Left kidney (tissue), 2 donors: ENCODE data around the gene SALL3. TPM values are rescaled to one million over a fixed set of nuclear protein-coding genes. Genes with fewer than 3 reads are reported as not detected.

Experiments used
- DNase-seq: peaks from one replicate; pipeline ENCODE4 v3.0.0-alpha.2; 2013
- polyA plus RNA-seq: library from polyadenylated mRNA; unstranded; fragments of 120-200 nt; gene quantifications from one replicate; pipeline ENCODE4 v1.2.1, GENCODE V29; 2013; ENCODE audit not compliant: insufficient read length

SALL3 gene
- polyA plus RNA-seq, 1 donor, result 9.6 TPM

GRCh38 chr18:78980777-78981380 is 1.3 kb downstream of the SALL3 start:
- no peak for DNase-seq

GRCh38 chr18:78981394-78981831 is 1.8 kb downstream of the SALL3 start:
- DNase-seq, result no peak

- no peak for DNase-seq
Observed at GRCh38 chr18:78981989-78982620, 2.5 kb downstream of the SALL3 start.

- DNase-seq, result no peak
Observed at GRCh38 chr18:78983512-78983911, 3.9 kb downstream of the SALL3 start.

- no peak for DNase-seq
Observed at GRCh38 chr18:78984941-78985784, 5.5 kb downstream of the SALL3 start.

GRCh38 chr18:78986018-78986481 is 6.4 kb downstream of the SALL3 start:
- no peak for DNase-seq

- no peak for DNase-seq
Observed at GRCh38 chr18:78991446-78991845, 11.8 kb downstream of the SALL3 start.

- no peak for DNase-seq
Observed at GRCh38 chr18:78992041-78993011, 12.7 kb downstream of the SALL3 start.

- DNase-seq, result no peak
Observed at GRCh38 chr18:78993014-78993926, 13.7 kb downstream of the SALL3 start.

- DNase-seq, result no peak
Observed at GRCh38 chr18:78994000-78994399, 14.4 kb downstream of the SALL3 start.

GRCh38 chr18:78994531-78994930 is 14.9 kb downstream of the SALL3 start:
- no peak for DNase-seq

GRCh38 chr18:78994977-78995582 is 15.5 kb downstream of the SALL3 start:
- DNase-seq, result no peak

- no peak for DNase-seq
Observed at GRCh38 chr18:78995740-78996395, 16.2 kb downstream of the SALL3 start.

GRCh38 chr18:78996741-78997490 is 17.3 kb downstream of the SALL3 start:
- no peak for DNase-seq

- DNase-seq, result no peak
Observed at GRCh38 chr18:78998371-78999071, 18.9 kb downstream of the SALL3 start.

GRCh38 chr18:78999939-79000338 is 20.3 kb downstream of the SALL3 start:
- DNase-seq, result no peak

- no peak for DNase-seq
Observed at GRCh38 chr18:79000997-79001396, 21.4 kb downstream of the SALL3 start.

GRCh38 chr18:79005653-79006052 is 26.0 kb downstream of the SALL3 start:
- DNase-seq, result no peak
